ENCODE measurements around the gene CSRNP3.

GRCh38 chr2:165623161-165623560 lies 153.7 kb downstream of the CSRNP3 start:
- TF ChIP-seq POLR2A (IDR thresholded peaks at IDR 0.05) (no peak), POLR2AphosphoS5 (IDR thresholded peaks at IDR 0.05) (no peak), EP300 (IDR thresholded peaks at IDR 0.05) (no peak)
- TF ChIP-seq, protein P1, sequence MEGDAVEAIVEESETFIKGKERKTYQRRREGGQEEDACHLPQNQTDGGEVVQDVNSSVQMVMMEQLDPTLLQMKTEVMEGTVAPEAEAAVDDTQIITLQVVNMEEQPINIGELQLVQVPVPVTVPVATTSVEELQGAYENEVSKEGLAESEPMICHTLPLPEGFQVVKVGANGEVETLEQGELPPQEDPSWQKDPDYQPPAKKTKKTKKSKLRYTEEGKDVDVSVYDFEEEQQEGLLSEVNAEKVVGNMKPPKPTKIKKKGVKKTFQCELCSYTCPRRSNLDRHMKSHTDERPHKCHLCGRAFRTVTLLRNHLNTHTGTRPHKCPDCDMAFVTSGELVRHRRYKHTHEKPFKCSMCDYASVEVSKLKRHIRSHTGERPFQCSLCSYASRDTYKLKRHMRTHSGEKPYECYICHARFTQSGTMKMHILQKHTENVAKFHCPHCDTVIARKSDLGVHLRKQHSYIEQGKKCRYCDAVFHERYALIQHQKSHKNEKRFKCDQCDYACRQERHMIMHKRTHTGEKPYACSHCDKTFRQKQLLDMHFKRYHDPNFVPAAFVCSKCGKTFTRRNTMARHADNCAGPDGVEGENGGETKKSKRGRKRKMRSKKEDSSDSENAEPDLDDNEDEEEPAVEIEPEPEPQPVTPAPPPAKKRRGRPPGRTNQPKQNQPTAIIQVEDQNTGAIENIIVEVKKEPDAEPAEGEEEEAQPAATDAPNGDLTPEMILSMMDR (IDR thresholded peaks at IDR 0.05) = no peak

Measured in sigmoid colon (tissue), 4 donors.